Measurements from ENCODE around the gene KCNK10. TPM values are rescaled to one million over a fixed set of nuclear protein-coding genes. Genes with fewer than 3 reads are reported as not detected.

Gene KCNK10
- total RNA-seq, 4 donors from 2014 or later = 0.10 to 0.38 TPM; not detected in 2

DNA sequence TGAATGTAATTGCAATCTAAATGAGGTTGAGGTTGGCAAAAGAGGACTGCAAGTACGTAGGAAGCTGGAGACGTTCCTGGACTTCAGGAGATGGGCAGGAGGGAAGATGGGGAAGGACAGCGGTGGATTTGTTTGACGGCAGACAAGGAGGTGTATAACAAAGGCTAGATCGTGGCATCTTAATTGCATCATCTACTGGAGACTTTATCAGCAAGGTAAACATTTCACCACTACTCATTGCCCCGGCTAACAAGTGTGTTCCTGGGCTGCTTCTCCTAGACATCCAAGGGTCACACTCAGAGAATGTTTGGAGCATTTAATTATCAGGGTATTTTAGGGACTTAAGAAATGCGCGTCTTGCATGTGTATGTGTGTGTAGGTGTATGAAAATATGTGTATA, 128.5 kb downstream of the KCNK10 start:
- Histone ChIP-seq H3K9me3 (no peaks in the 10 kb centered on the region), H3K27ac (no peak overlapping the region), H3K36me3 (no peaks in the 10 kb centered on the region), H3K27me3 (no peaks in the 10 kb centered on the region), H3K4me3 (replicated peaks in 1 of 3) (no peak overlapping the region), H3K4me1 (no peaks in the 10 kb centered on the region)
- intact Hi-C loops (cut with DNase I) = no loop called here
- no peak for TF ChIP-seq POLR2A (IDR thresholded peaks at IDR 0.05)
- TF ChIP-seq, protein P1, sequence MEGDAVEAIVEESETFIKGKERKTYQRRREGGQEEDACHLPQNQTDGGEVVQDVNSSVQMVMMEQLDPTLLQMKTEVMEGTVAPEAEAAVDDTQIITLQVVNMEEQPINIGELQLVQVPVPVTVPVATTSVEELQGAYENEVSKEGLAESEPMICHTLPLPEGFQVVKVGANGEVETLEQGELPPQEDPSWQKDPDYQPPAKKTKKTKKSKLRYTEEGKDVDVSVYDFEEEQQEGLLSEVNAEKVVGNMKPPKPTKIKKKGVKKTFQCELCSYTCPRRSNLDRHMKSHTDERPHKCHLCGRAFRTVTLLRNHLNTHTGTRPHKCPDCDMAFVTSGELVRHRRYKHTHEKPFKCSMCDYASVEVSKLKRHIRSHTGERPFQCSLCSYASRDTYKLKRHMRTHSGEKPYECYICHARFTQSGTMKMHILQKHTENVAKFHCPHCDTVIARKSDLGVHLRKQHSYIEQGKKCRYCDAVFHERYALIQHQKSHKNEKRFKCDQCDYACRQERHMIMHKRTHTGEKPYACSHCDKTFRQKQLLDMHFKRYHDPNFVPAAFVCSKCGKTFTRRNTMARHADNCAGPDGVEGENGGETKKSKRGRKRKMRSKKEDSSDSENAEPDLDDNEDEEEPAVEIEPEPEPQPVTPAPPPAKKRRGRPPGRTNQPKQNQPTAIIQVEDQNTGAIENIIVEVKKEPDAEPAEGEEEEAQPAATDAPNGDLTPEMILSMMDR (IDR thresholded peaks at IDR 0.05) = no peak
- WGBS, 2 donors = 45 to 48% methylated on average over 8 of the region's 8 CpGs
- DNase-seq = no peak

DNA sequence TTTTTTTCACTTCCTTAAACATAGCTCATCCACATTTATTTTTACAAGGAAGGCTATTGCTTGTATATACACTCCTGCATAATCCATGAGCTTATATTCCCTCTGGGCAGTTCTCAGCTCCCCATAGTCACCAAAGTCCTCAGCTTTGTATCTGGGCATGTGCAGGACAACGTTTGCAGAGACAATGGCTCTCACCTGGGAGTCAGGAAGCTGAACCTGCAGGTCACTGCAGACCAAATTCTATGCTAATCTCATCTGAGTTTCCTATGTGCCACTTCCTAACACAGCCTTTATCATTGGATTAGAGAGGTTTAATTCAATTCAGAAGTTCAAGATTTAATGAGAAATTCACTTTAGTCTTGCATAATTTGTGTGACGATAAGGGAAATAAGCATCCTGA, 131.5 kb downstream of the KCNK10 start:
- H3K4me1 ChIP-seq = peaks cover 0 to 4% of the 10 kb centered on the region in 2 donors
- H3K9me3 ChIP-seq = no peaks in the 10 kb centered on the region
- H3K36me3 ChIP-seq = no peaks in the 10 kb centered on the region
- TF ChIP-seq, protein P1 (IDR thresholded peaks at IDR 0.05) = no peak
- TF ChIP-seq POLR2A (IDR thresholded peaks at IDR 0.05) = no peak
- H3K27ac ChIP-seq = no peak overlapping the region
- no peak overlapping the region for H3K4me3 ChIP-seq (replicated peaks in 1 of 3)
- intact Hi-C loops (cut with DNase I) = no loop called here
- WGBS, 2 donors = 49 to 51% methylated on average over 2 of the region's 2 CpGs
- DNase-seq = no peak
- H3K27me3 ChIP-seq = no peaks in the 10 kb centered on the region

DNA sequence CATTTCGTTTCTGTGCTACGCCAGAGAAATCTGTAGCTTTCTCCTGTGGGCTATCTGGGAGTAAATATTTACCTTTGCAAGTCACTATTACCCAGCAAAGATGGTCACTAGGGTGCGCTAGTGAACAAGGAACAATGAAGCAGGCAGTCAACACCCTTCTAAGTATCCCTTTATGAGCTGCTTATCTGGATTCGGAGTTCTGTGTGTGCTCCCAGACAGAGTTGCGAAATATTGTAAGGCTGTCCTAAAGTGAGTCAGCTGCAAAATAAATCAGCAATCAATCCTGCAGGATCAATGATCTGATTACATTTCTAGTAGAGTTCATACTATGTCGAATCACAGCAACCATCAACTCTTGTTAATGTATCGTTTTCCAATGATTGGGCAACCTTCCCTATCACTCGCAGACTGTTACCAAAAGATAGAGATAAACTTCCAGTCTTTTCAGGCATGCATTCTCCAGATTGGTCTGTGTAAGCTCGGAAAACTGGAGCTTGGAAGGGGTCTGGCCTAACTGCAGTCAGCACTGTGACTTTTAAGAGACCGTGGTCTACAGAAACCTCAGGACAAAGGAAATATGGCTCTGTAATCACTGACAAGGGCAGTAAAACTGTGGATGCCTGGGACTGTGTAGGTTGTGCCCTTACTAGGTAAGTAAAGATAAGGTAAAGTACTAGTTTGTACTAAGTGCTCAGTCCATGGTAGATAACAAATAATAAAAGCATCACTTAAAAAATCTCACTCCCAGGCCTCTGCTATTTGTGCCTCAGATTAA, 133.5 kb downstream of the KCNK10 start:
- TF ChIP-seq, protein P1 (IDR thresholded peaks at IDR 0.05) = peak in 5 of 6 experiments; percentile 9 to 65 (median 62)
- no peak for TF ChIP-seq POLR2A (IDR thresholded peaks at IDR 0.05)
- no peak overlapping the region for H3K4me3 ChIP-seq (replicated peaks in 1 of 3)
- WGBS, 2 donors = 40% methylated on average over 10 of the region's 10 CpGs
- peaks cover 0 to 4% of the 10 kb centered on the region in 2 donors for H3K4me1 ChIP-seq
- no peaks in the 10 kb centered on the region for H3K9me3 ChIP-seq
- H3K36me3 ChIP-seq = no peaks in the 10 kb centered on the region
- intact Hi-C loops (cut with DNase I) = no loop called here
- peak; percentile 74 to 80 for DNase-seq
- H3K27me3 ChIP-seq = no peaks in the 10 kb centered on the region
- no peak overlapping the region for H3K27ac ChIP-seq

DNA sequence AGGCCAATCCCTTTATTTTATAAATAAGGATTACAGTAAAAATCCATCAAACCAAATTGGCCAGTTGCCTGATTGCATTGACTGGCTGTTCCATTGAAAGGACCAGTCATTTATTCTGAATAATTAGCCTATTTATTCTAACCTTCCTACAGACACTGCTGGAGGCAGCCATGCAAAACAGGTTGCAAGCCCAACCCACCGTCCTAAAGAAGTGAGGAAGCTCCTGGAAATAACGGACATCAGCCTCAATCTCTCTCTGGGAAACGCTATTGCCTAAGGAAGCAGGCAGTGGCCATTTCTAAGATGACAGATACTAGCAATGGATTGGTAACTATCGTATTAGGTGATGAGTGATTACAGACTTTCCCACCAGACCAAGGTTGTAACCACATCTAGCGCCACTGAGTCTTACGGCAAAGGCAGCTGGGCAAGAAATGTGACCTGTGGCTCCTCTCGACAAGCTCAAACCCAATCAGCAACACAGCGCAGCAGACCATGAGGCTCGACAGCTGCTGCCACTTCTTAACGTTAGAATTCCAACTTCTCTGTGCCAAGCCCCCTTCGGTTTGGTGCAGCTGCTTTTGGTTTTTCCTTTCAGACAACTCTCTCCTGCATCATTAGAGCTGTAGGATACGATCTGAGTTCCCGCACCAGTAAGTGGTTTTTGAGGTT, 134.2 kb downstream of the KCNK10 start:
- H3K9me3 ChIP-seq = no peaks in the 10 kb centered on the region
- H3K4me3 ChIP-seq (replicated peaks in 1 of 3) = peak overlapping the region in 1 of 3 donors; percentile 4
- H3K27ac ChIP-seq = no peak overlapping the region
- intact Hi-C loops (cut with DNase I) = no loop called here
- peak; percentile 32 to 38 for DNase-seq
- no peaks in the 10 kb centered on the region for H3K36me3 ChIP-seq
- peaks cover 0 to 4% of the 10 kb centered on the region in 2 donors for H3K4me1 ChIP-seq
- WGBS, 2 donors = 6 to 14% methylated on average over 13 of the region's 13 CpGs
- H3K27me3 ChIP-seq = no peaks in the 10 kb centered on the region
- TF ChIP-seq, protein P1 (IDR thresholded peaks at IDR 0.05) = no peak
- no peak for TF ChIP-seq POLR2A (IDR thresholded peaks at IDR 0.05)

DNA sequence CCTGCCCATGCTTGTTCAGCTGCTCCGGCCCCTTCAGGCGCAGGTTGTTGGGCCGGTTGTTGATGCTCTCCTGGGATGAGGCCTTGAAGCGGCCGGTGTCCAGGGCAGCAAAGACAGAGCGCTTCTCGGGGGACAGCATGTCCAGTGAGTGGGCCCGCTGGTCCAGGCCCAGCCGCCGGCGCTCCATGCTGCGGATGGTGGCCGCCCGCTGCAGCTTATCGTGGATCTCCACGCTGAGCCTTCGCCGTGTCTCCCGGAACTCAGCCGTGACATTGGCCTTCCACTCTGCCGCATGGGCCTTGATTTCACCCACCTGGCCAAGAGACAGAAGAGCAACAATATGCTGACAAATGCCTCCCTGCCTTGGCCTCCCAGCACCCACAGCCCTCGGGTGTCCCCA, 137.2 kb downstream of the KCNK10 start:
- Histone ChIP-seq H3K27me3 (no peaks in the 10 kb centered on the region), H3K4me3 (replicated peaks in 1 of 3) (no peak overlapping the region), H3K9me3 (no peaks in the 10 kb centered on the region), H3K4me1 (peaks cover 0 to 4% of the 10 kb centered on the region in 2 donors), H3K27ac (no peak overlapping the region), H3K36me3 (no peaks in the 10 kb centered on the region)
- DNase-seq = no peak
- TF ChIP-seq, protein P1 (IDR thresholded peaks at IDR 0.05) = no peak
- TF ChIP-seq POLR2A (IDR thresholded peaks at IDR 0.05) = no peak
- WGBS, 2 donors = 92 to 94% methylated on average over 19 to 21 of the region's 22 CpGs
- intact Hi-C loops (cut with DNase I) = no loop called here
